GM23338 (cell line): Measurements from ENCODE around the gene RAG1. TPM values are rescaled to one million over a fixed set of nuclear protein-coding genes. Genes with fewer than 3 reads are reported as not detected.

ENCODE experiments used
- ATAC-seq: fragments of 200-7000 bp; cut with Tn5 transposase; 3 replicates; pipeline ENCODE4 v1.9.1; 2020
- DNase-seq: peaks from one replicate; pipeline ENCODE4 v3.0.0-alpha.2; 2015; ENCODE audit warnings: low spot score
- H2AFZ ChIP-seq: fragments of 200-600 bp; sonication (generic); 2 replicates; pipeline ENCODE4 v1.8.0; 2016; ENCODE audit warnings: antibody characterized with exemption, mild to moderate bottlenecking, moderate library complexity
- H3F3A ChIP-seq: fragments of 200-600 bp; sonication (generic); replicated peaks from 2 replicates; pipeline ENCODE4 v1.8.0; 2017; ENCODE audit warnings: antibody characterized with exemption, mixed run types, low read depth
- H3K27ac ChIP-seq: fragments of 200-600 bp; sonication (generic); 2 replicates; pipeline ENCODE4 v1.6.1; 2016; ENCODE audit warnings: low read depth
- H3K27me3 ChIP-seq: fragments of 200-600 bp; sonication (generic); 2 replicates; pipeline ENCODE4 v1.8.0; 2016; ENCODE audit warnings: mild to moderate bottlenecking, mixed run types, moderate library complexity; ENCODE audit not compliant: insufficient read depth
- H3K36me3 ChIP-seq: fragments of 200-600 bp; sonication (generic); 2 replicates; pipeline ENCODE4 v1.8.0; 2016; ENCODE audit warnings: mild to moderate bottlenecking; ENCODE audit not compliant: insufficient read depth
- H3K4me1 ChIP-seq: fragments of 200-600 bp; sonication (generic); 2 replicates; pipeline ENCODE4 v1.8.0; 2016; ENCODE audit warnings: mild to moderate bottlenecking, moderate library complexity; ENCODE audit not compliant: insufficient read depth
- H3K4me2 ChIP-seq: fragments of 200-600 bp; sonication (generic); 2 replicates; pipeline ENCODE4 v1.7.1; 2017; ENCODE audit warnings: mixed run types
- H3K4me3 ChIP-seq: fragments of 200-600 bp; sonication (generic); 2 replicates; pipeline ENCODE4 v1.6.1; 2016; ENCODE audit warnings: mixed run types
- H3K79me2 ChIP-seq: fragments of 200-600 bp; sonication (generic); replicated peaks from 2 replicates; pipeline ENCODE4 v1.8.0; 2017; ENCODE audit warnings: mild to moderate bottlenecking; ENCODE audit not compliant: insufficient read depth
- H3K9me2 ChIP-seq: fragments of 200-600 bp; sonication (generic); 2 replicates; pipeline ENCODE4 v1.8.0; 2017; ENCODE audit not compliant: insufficient read depth
- H4K20me1 ChIP-seq: fragments of 200-600 bp; sonication (generic); replicated peaks from 2 replicates; pipeline ENCODE4 v1.8.0; 2017; ENCODE audit warnings: mild to moderate bottlenecking; ENCODE audit not compliant: insufficient read depth
- H3K27ac Mint-ChIP-seq: 2 replicates; pipeline ENCODE4 v1.8.0; 2020; ENCODE audit warnings: inconsistent platforms, mild to moderate bottlenecking, moderate library complexity, mixed read lengths
- H3K27me3 Mint-ChIP-seq: 3 replicates; pipeline ENCODE4 v1.8.0; 2022; ENCODE audit warnings: low read depth, mild to moderate bottlenecking, moderate library complexity, mixed read lengths, inconsistent platforms; ENCODE audit not compliant: insufficient read depth, poor library complexity
- H3K36me3 Mint-ChIP-seq: 3 replicates; pipeline ENCODE4 v1.8.0; 2021; ENCODE audit warnings: low read depth, mild to moderate bottlenecking, inconsistent platforms, moderate library complexity, mixed read lengths
- H3K4me1 Mint-ChIP-seq: 3 replicates; pipeline ENCODE4 v1.8.0; 2020; ENCODE audit warnings: mild to moderate bottlenecking, inconsistent platforms, mixed read lengths
- H3K4me3 Mint-ChIP-seq: 3 replicates; pipeline ENCODE4 v1.8.0; 2021; ENCODE audit warnings: moderate library complexity, mild to moderate bottlenecking, inconsistent platforms, mixed read lengths
- H3K9me3 Mint-ChIP-seq: 3 replicates; pipeline ENCODE4 v1.8.0; 2020; ENCODE audit warnings: moderate library complexity, mild to moderate bottlenecking, inconsistent platforms, mixed read lengths
- ETS1 ChIP-seq: IDR thresholded peaks from 2 replicates; pipeline ENCODE4 v1.6.1; 2016; ENCODE audit warnings: antibody characterized with exemption
- EZH2 ChIP-seq: fragments of 200-600 bp; sonication (generic); IDR thresholded peaks from one replicate; pipeline ENCODE4 v1.8.0; 2017; ENCODE audit warnings: antibody characterized with exemption, mild to moderate bottlenecking, low read depth; ENCODE audit not compliant: unreplicated experiment
- EZH2phosphoT487 ChIP-seq: fragments of 200-600 bp; sonication (generic); IDR thresholded peaks from one replicate; pipeline ENCODE4 v1.8.1; 2018; ENCODE audit warnings: antibody characterized with exemption; ENCODE audit not compliant: unreplicated experiment
- JUNB ChIP-seq: IDR thresholded peaks from one replicate; pipeline ENCODE4 v1.6.1; 2016; ENCODE audit warnings: antibody characterized with exemption; ENCODE audit not compliant: unreplicated experiment
- NANOG ChIP-seq: IDR thresholded peaks from 2 replicates; pipeline ENCODE4 v1.6.1; 2016; ENCODE audit warnings: antibody characterized with exemption, borderline replicate concordance
- POLR2AphosphoS5 ChIP-seq: IDR thresholded peaks from 2 replicates; pipeline ENCODE4 v1.6.1; 2016; ENCODE audit warnings: antibody characterized with exemption, low read depth
- STAT1 ChIP-seq: IDR thresholded peaks from one replicate; pipeline ENCODE4 v1.6.1; 2016; ENCODE audit warnings: antibody characterized with exemption; ENCODE audit not compliant: unreplicated experiment
- ZNF114 ChIP-seq: fragments of 250-450 bp; sonication (Bioruptor Pico); IDR thresholded peaks from 2 replicates; pipeline ENCODE4 v1.5.0; 2020; ENCODE audit warnings: mild to moderate bottlenecking, moderate library complexity
- ZNF331 ChIP-seq: fragments of 250-450 bp; sonication (Bioruptor Pico); IDR thresholded peaks from 2 replicates; pipeline ENCODE4 v1.5.0; 2020; ENCODE audit warnings: low read depth, mild to moderate bottlenecking, moderate library complexity
- polyA plus RNA-seq: library from polyadenylated mRNA; unstranded; fragments of >200 nt; fragmentation: Nextera tagmentation; extraction: Ambion mirVana; gene quantifications from 2 replicates; pipeline ENCODE4 v1.2.1, GENCODE V29; 2016
- total RNA-seq: library from RNA; depleted of rRNA; stranded (reverse); fragments of >200 nt; shearing (Covaris generic); gene quantifications from 2 replicates; pipeline ENCODE4 v1.2.3, GENCODE V29; 2014
- TF ChIP-seq, protein P1 (sequence below), 2 experiments: fragments of 200-600 bp in 1 of 2; sonication (generic) in 1 of 2; conservative IDR thresholded peaks; 2 replicates each; pipeline versions ENCODE4 v1.5.1 to v1.6.1; 2016 to 2017; ENCODE audit warnings: antibody characterized with exemption in 2 of 2, low read depth in 2 of 2, mild to moderate bottlenecking in 2 of 2, moderate library complexity in 1 of 2
- TF ChIP-seq, protein P2 (sequence below): IDR thresholded peaks from one replicate; pipeline ENCODE4 v1.6.1; 2018; ENCODE audit warnings: antibody characterized with exemption; ENCODE audit not compliant: unreplicated experiment
- TF ChIP-seq, protein P3 (sequence below): fragments of 250-450 bp; sonication (Bioruptor Pico); IDR thresholded peaks from 2 replicates; pipeline ENCODE4 v1.5.0; 2020; ENCODE audit warnings: mild to moderate bottlenecking, moderate library complexity

Gene RAG1
- total and polyA plus RNA-seq, 2 experiments from 2014 or later = 0.89 to 1.4 TPM

GRCh38 chr11:36586543-36586942 is 18.7 kb downstream of the RAG1 start:
- no peak overlapping the region for H3K4me3 Mint-ChIP-seq
- Histone ChIP-seq H3K4me1 (no peaks in the 10 kb centered on the region), H4K20me1 (no peaks in the 10 kb centered on the region), H3K9me2 (no peaks in the 10 kb centered on the region), H3K4me3 (no peak overlapping the region), H3F3A (no peaks in the 10 kb centered on the region), H3K27me3 (peaks cover 2% of the 10 kb centered on the region; the same call in 1 of the 2 replicates), H3K79me2 (no peaks in the 10 kb centered on the region), H3K36me3 (peaks cover 5% of the 10 kb centered on the region; the same call in 1 of the 2 replicates), H3K27ac (no peak overlapping the region), H2AFZ (no peak overlapping the region), H3K4me2 (no peak overlapping the region)
- peaks cover 17% of the 10 kb centered on the region for H3K9me3 Mint-ChIP-seq
- no peak for ATAC-seq
- TF ChIP-seq, protein P1, sequence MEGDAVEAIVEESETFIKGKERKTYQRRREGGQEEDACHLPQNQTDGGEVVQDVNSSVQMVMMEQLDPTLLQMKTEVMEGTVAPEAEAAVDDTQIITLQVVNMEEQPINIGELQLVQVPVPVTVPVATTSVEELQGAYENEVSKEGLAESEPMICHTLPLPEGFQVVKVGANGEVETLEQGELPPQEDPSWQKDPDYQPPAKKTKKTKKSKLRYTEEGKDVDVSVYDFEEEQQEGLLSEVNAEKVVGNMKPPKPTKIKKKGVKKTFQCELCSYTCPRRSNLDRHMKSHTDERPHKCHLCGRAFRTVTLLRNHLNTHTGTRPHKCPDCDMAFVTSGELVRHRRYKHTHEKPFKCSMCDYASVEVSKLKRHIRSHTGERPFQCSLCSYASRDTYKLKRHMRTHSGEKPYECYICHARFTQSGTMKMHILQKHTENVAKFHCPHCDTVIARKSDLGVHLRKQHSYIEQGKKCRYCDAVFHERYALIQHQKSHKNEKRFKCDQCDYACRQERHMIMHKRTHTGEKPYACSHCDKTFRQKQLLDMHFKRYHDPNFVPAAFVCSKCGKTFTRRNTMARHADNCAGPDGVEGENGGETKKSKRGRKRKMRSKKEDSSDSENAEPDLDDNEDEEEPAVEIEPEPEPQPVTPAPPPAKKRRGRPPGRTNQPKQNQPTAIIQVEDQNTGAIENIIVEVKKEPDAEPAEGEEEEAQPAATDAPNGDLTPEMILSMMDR (conservative IDR thresholded peaks at IDR 0.05; ENCODE audit: low read depth in 2 of 2) = no peak
- TF ChIP-seq EZH2 (no peak), NANOG (no peak), ZNF331 (CRISPR knock-in tag) (no peak), ZNF114 (CRISPR knock-in tag) (no peak), JUNB (no peak), STAT1 (no peak), POLR2AphosphoS5 (no peak), EZH2phosphoT487 (no peak), ETS1 (no peak)
- TF ChIP-seq, protein P2, sequence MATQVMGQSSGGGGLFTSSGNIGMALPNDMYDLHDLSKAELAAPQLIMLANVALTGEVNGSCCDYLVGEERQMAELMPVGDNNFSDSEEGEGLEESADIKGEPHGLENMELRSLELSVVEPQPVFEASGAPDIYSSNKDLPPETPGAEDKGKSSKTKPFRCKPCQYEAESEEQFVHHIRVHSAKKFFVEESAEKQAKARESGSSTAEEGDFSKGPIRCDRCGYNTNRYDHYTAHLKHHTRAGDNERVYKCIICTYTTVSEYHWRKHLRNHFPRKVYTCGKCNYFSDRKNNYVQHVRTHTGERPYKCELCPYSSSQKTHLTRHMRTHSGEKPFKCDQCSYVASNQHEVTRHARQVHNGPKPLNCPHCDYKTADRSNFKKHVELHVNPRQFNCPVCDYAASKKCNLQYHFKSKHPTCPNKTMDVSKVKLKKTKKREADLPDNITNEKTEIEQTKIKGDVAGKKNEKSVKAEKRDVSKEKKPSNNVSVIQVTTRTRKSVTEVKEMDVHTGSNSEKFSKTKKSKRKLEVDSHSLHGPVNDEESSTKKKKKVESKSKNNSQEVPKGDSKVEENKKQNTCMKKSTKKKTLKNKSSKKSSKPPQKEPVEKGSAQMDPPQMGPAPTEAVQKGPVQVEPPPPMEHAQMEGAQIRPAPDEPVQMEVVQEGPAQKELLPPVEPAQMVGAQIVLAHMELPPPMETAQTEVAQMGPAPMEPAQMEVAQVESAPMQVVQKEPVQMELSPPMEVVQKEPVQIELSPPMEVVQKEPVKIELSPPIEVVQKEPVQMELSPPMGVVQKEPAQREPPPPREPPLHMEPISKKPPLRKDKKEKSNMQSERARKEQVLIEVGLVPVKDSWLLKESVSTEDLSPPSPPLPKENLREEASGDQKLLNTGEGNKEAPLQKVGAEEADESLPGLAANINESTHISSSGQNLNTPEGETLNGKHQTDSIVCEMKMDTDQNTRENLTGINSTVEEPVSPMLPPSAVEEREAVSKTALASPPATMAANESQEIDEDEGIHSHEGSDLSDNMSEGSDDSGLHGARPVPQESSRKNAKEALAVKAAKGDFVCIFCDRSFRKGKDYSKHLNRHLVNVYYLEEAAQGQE = no peak
- TF ChIP-seq, protein P3, sequence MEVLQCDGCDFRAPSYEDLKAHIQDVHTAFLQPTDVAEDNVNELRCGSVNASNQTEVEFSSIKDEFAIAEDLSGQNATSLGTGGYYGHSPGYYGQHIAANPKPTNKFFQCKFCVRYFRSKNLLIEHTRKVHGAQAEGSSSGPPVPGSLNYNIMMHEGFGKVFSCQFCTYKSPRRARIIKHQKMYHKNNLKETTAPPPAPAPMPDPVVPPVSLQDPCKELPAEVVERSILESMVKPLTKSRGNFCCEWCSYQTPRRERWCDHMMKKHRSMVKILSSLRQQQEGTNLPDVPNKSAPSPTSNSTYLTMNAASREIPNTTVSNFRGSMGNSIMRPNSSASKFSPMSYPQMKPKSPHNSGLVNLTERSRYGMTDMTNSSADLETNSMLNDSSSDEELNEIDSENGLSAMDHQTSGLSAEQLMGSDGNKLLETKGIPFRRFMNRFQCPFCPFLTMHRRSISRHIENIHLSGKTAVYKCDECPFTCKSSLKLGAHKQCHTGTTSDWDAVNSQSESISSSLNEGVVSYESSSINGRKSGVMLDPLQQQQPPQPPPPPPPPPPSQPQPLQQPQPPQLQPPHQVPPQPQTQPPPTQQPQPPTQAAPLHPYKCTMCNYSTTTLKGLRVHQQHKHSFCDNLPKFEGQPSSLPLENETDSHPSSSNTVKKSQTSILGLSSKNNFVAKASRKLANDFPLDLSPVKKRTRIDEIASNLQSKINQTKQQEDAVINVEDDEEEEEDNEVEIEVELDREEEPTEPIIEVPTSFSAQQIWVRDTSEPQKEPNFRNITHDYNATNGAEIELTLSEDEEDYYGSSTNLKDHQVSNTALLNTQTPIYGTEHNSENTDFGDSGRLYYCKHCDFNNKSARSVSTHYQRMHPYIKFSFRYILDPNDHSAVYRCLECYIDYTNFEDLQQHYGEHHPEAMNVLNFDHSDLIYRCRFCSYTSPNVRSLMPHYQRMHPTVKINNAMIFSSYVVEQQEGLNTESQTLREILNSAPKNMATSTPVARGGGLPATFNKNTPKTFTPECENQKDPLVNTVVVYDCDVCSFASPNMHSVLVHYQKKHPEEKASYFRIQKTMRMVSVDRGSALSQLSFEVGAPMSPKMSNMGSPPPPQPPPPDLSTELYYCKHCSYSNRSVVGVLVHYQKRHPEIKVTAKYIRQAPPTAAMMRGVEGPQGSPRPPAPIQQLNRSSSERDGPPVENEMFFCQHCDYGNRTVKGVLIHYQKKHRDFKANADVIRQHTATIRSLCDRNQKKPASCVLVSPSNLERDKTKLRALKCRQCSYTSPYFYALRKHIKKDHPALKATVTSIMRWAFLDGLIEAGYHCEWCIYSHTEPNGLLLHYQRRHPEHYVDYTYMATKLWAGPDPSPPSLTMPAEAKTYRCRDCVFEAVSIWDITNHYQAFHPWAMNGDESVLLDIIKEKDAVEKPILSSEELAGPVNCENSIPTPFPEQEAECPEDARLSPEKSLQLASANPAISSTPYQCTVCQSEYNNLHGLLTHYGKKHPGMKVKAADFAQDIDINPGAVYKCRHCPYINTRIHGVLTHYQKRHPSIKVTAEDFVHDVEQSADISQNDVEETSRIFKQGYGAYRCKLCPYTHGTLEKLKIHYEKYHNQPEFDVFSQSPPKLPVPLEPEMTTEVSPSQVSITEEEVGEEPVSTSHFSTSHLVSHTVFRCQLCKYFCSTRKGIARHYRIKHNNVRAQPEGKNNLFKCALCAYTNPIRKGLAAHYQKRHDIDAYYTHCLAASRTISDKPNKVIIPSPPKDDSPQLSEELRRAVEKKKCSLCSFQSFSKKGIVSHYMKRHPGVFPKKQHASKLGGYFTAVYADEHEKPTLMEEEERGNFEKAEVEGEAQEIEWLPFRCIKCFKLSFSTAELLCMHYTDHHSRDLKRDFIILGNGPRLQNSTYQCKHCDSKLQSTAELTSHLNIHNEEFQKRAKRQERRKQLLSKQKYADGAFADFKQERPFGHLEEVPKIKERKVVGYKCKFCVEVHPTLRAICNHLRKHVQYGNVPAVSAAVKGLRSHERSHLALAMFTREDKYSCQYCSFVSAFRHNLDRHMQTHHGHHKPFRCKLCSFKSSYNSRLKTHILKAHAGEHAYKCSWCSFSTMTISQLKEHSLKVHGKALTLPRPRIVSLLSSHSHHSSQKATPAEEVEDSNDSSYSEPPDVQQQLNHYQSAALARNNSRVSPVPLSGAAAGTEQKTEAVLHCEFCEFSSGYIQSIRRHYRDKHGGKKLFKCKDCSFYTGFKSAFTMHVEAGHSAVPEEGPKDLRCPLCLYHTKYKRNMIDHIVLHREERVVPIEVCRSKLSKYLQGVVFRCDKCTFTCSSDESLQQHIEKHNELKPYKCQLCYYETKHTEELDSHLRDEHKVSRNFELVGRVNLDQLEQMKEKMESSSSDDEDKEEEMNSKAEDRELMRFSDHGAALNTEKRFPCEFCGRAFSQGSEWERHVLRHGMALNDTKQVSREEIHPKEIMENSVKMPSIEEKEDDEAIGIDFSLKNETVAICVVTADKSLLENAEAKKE (CRISPR knock-in tag) = no peak
- H3K27ac Mint-ChIP-seq = no peak overlapping the region
- no peaks in the 10 kb centered on the region for H3K4me1 Mint-ChIP-seq
- peaks cover 8% of the 10 kb centered on the region for H3K36me3 Mint-ChIP-seq
- DNase-seq = no peak
- H3K27me3 Mint-ChIP-seq = peaks cover 3% of the 10 kb centered on the region
